Nephron progenitor cell (in vitro differentiated cells): ENCODE data around the gene FBRSL1.
A peak's percentile ranks its signal among the peaks of the same experiment; 100 is the strongest.

Source experiments
- DNase-seq: peaks from one replicate; pipeline ENCODE4 v3.0.0; 2021
- H3K27ac Mint-ChIP-seq: 2 replicates; pipeline ENCODE4 v1.8.0; 2021; ENCODE audit warnings: mild to moderate bottlenecking, moderate library complexity, mixed read lengths
- H3K27me3 Mint-ChIP-seq: 2 replicates; pipeline ENCODE4 v1.8.0; 2021; ENCODE audit warnings: mild to moderate bottlenecking, low read depth, mixed read lengths; ENCODE audit not compliant: poor library complexity
- H3K36me3 Mint-ChIP-seq: 2 replicates; pipeline ENCODE4 v1.8.0; 2021; ENCODE audit warnings: low read depth, mixed read lengths
- H3K4me1 Mint-ChIP-seq: 2 replicates; pipeline ENCODE4 v1.8.0; 2021; ENCODE audit warnings: mixed read lengths
- H3K4me3 Mint-ChIP-seq: 2 replicates; pipeline ENCODE4 v1.8.0; 2021; ENCODE audit warnings: mild to moderate bottlenecking, moderate library complexity, mixed read lengths
- H3K9me3 Mint-ChIP-seq: 2 replicates; pipeline ENCODE4 v1.8.0; 2021; ENCODE audit warnings: mild to moderate bottlenecking, moderate library complexity, mixed read lengths
- CTCF ChIP-seq: fragments of 200-600 bp; sonication (generic); IDR thresholded peaks from 2 replicates; pipeline ENCODE4 v1.5.0; 2021; ENCODE audit warnings: antibody characterized with exemption

Gene FBRSL1

GRCh38 chr12:132452596-132453350 is 37.2 kb upstream of the FBRSL1 start:
- no peak overlapping the region for H3K4me3 Mint-ChIP-seq

GRCh38 chr12:132453361-132454192 is 36.4 kb upstream of the FBRSL1 start:
- Mint-ChIP-seq H3K36me3 (no peaks in the 10 kb centered on the region), H3K4me3 (no peak overlapping the region), H3K9me3 (peaks cover 8% of the 10 kb centered on the region), H3K4me1 (peaks cover 49% of the 10 kb centered on the region), H3K27ac (no peak overlapping the region), H3K27me3 (peaks cover 14% of the 10 kb centered on the region)
- DNase-seq, result no peak
- TF ChIP-seq CTCF, result no peak

More at GRCh38 chr12:132452596-132453350, 37.2 kb upstream of the FBRSL1 start:
- no peaks in the 10 kb centered on the region for H3K36me3 Mint-ChIP-seq
- peak overlapping the region; percentile 33 for H3K27ac Mint-ChIP-seq
- H3K27me3 Mint-ChIP-seq, result peaks cover 14% of the 10 kb centered on the region
- peaks cover 8% of the 10 kb centered on the region for H3K9me3 Mint-ChIP-seq
- peak; percentile 2 for DNase-seq
- peaks cover 57% of the 10 kb centered on the region for H3K4me1 Mint-ChIP-seq
- TF ChIP-seq CTCF, result no peak

- Mint-ChIP-seq H3K9me3 (peaks cover 8% of the 10 kb centered on the region), H3K27ac (no peak overlapping the region), H3K4me3 (no peak overlapping the region), H3K36me3 (no peaks in the 10 kb centered on the region), H3K27me3 (peaks cover 21% of the 10 kb centered on the region), H3K4me1 (peaks cover 55% of the 10 kb centered on the region)
- no peak for DNase-seq
- no peak for TF ChIP-seq CTCF
Observed at GRCh38 chr12:132454193-132454932, 35.6 kb upstream of the FBRSL1 start.

- H3K9me3 Mint-ChIP-seq, result peaks cover 8% of the 10 kb centered on the region
- H3K27me3 Mint-ChIP-seq, result peaks cover 16% of the 10 kb centered on the region
- no peak overlapping the region for H3K4me3 Mint-ChIP-seq
- no peak for TF ChIP-seq CTCF
- peak overlapping the region; percentile 43 for H3K27ac Mint-ChIP-seq
- H3K36me3 Mint-ChIP-seq, result no peaks in the 10 kb centered on the region
- no peak for DNase-seq
- peaks cover 52% of the 10 kb centered on the region for H3K4me1 Mint-ChIP-seq
Observed at GRCh38 chr12:132454933-132455418, 35.0 kb upstream of the FBRSL1 start.

- no peak for TF ChIP-seq CTCF
- peaks cover 48% of the 10 kb centered on the region for H3K4me1 Mint-ChIP-seq
- no peak for DNase-seq
- peak overlapping the region; percentile 24 for H3K4me3 Mint-ChIP-seq
- peaks cover 8% of the 10 kb centered on the region for H3K9me3 Mint-ChIP-seq
- no peaks in the 10 kb centered on the region for H3K36me3 Mint-ChIP-seq
- H3K27me3 Mint-ChIP-seq, result peaks cover 15% of the 10 kb centered on the region
- peak overlapping the region; percentile 64 for H3K27ac Mint-ChIP-seq
Observed at GRCh38 chr12:132455565-132455964, 34.4 kb upstream of the FBRSL1 start.
